ENCODE results near the gene TAC4. TPM values are rescaled to one million over a fixed set of nuclear protein-coding genes. Genes with fewer than 3 reads are reported as not detected.

Gene TAC4
- total and polyA plus RNA-seq, 7 donors, result not detected

DNA sequence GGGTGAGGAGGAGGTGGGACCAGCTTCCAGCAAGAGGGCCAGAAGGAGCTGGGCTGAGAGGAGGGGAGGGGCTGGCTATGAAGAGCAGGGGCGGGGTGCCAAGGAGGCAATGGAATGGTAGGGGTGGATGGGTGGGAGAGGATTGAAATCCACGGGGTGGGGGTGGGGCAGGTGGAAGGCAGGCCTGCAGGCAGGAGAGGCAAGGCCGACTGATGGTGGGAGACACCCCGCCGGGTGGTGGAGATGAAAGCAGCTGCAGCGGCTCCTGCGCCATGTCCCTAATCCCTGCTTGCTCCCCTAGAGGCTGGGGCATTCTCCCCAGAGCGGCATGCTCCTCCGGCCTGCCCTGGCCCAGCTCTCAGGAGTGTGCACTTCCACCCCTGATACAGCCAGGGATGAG, 27.8 kb upstream of the TAC4 start:
- TF ChIP-seq, protein P1, sequence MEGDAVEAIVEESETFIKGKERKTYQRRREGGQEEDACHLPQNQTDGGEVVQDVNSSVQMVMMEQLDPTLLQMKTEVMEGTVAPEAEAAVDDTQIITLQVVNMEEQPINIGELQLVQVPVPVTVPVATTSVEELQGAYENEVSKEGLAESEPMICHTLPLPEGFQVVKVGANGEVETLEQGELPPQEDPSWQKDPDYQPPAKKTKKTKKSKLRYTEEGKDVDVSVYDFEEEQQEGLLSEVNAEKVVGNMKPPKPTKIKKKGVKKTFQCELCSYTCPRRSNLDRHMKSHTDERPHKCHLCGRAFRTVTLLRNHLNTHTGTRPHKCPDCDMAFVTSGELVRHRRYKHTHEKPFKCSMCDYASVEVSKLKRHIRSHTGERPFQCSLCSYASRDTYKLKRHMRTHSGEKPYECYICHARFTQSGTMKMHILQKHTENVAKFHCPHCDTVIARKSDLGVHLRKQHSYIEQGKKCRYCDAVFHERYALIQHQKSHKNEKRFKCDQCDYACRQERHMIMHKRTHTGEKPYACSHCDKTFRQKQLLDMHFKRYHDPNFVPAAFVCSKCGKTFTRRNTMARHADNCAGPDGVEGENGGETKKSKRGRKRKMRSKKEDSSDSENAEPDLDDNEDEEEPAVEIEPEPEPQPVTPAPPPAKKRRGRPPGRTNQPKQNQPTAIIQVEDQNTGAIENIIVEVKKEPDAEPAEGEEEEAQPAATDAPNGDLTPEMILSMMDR (IDR thresholded peaks at IDR 0.05), result no peak
- no peak overlapping the region for H3K4me3 ChIP-seq
- no peak overlapping the region for H3K27ac ChIP-seq
- intact Hi-C loops (cut with DNase I), result no loop called here
- no peaks in the 10 kb centered on the region for H3K36me3 ChIP-seq (ENCODE audit: insufficient read depth in 1 of 2, low read depth in 1 of 2)
- no peaks in the 10 kb centered on the region for H3K9me3 ChIP-seq
- ATAC-seq, result no peak
- H3K4me1 ChIP-seq, result peaks cover 5% of the 10 kb centered on the region
- H3K27me3 ChIP-seq (ENCODE audit: insufficient read depth in 3 of 3, low read length in 2 of 3), result peaks cover 0 to 11% (median 0%) of the 10 kb centered on the region in 3 donors
- WGBS, 3 donors, result 56 to 63% (median 57%) methylated on average over 7 to 9 of the region's 9 CpGs
- DNase-seq, result no peak

DNA sequence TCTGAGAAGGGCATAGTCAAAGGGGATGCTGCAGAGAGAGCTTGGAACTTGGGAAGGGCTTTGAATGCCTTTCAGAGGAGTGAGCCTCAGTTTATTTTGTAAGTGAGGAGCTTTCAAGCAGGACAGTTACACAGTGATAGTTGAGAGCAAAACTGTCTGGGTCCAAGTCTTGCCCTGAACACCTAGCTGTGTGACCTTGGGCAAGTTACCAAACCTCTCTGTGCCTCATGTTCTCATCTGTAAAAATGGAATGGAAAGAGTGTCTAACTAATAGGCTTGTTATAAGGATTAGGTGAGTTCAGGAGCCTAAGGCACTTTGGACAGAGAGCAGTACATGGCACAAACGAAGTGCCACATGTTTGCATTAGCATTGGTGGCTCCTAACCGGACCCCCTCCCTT, 27.0 kb upstream of the TAC4 start:
- Histone ChIP-seq H3K4me3 (no peak overlapping the region), H3K4me1 (no peaks in the 10 kb centered on the region), H3K36me3 (ENCODE audit: insufficient read depth in 1 of 2, low read depth in 1 of 2) (no peaks in the 10 kb centered on the region), H3K27ac (no peak overlapping the region), H3K9me3 (no peaks in the 10 kb centered on the region), H3K27me3 (ENCODE audit: insufficient read depth in 3 of 3, low read length in 2 of 3) (peaks cover 0 to 6% (median 0%) of the 10 kb centered on the region in 3 donors)
- DNase-seq, result no peak
- no peak for ATAC-seq
- TF ChIP-seq, protein P1 (IDR thresholded peaks at IDR 0.05), result no peak
- intact Hi-C loops (cut with DNase I), result no loop called here
- 79 to 83% (median 80%) methylated on average over 2 of the region's 2 CpGs for WGBS, 3 donors

DNA sequence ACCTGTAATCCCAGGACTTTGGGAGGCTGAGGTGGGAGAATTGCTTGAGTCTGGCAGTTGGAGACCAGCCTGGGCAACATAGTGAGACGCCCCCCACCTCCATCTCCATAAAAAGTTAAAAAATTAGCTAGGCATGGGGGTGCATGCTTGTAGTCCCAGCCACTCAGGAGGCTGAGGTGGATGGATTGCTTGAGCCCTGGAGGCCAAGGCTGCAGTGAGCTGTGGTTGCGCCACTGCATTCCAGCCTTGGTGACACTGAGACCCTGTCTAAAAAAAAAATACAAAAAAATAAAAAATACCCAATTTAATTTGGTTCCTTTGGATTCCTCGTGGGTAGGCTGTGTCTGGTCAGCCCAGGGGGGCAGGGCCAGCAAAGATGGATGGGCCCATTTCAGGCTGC, 26.1 kb upstream of the TAC4 start:
- WGBS, 3 donors, result 62 to 80% (median 69%) methylated on average over 3 of the region's 3 CpGs

DNA sequence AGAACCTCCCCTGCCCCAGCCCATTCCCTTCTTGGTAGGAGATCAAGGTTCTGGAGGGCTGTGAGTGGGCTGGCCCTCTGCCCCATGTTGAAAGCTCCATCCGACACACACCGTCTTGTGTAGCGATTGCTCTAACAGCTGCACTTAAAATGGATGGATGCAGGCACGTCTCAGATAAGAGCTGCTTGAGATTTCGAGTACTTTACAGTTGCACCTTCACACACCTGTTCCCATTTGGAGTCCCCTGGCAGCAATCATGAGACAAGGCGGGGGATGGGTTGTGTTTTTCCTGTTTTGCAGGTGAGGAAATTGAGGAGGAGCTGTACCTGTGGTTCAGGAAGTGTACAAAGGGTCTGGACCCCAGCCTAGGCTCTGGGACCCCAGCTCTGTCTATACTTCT, 25.6 kb upstream of the TAC4 start:
- Histone ChIP-seq H3K27me3 (ENCODE audit: insufficient read depth in 3 of 3, low read length in 2 of 3) (no peaks in the 10 kb centered on the region), H3K9me3 (no peaks in the 10 kb centered on the region), H3K4me1 (no peaks in the 10 kb centered on the region), H3K4me3 (no peak overlapping the region), H3K27ac (no peak overlapping the region), H3K36me3 (ENCODE audit: insufficient read depth in 1 of 2, low read depth in 1 of 2) (no peaks in the 10 kb centered on the region)
- TF ChIP-seq, protein P1 (IDR thresholded peaks at IDR 0.05), result no peak
- ATAC-seq, result no peak
- intact Hi-C loops (cut with DNase I), result no loop called here
- WGBS, 3 donors, result 58 to 75% (median 62%) methylated on average over 6 of the region's 6 CpGs
- DNase-seq, result no peak

More for the DNA sequence above, 26.1 kb upstream of the TAC4 start:
- no peak for DNase-seq
- H3K27me3 ChIP-seq (ENCODE audit: insufficient read depth in 3 of 3, low read length in 2 of 3), result peaks cover 0 to under 1% (median 0%) of the 10 kb centered on the region in 3 donors
- no peaks in the 10 kb centered on the region for H3K9me3 ChIP-seq
- TF ChIP-seq, protein P1 (IDR thresholded peaks at IDR 0.05), result no peak
- no peak overlapping the region for H3K4me3 ChIP-seq
- H3K4me1 ChIP-seq, result no peaks in the 10 kb centered on the region
- intact Hi-C loops (cut with DNase I), result no loop called here
- no peak overlapping the region for H3K27ac ChIP-seq
- ATAC-seq, result no peak
- H3K36me3 ChIP-seq (ENCODE audit: insufficient read depth in 1 of 2, low read depth in 1 of 2), result no peaks in the 10 kb centered on the region

DNA sequence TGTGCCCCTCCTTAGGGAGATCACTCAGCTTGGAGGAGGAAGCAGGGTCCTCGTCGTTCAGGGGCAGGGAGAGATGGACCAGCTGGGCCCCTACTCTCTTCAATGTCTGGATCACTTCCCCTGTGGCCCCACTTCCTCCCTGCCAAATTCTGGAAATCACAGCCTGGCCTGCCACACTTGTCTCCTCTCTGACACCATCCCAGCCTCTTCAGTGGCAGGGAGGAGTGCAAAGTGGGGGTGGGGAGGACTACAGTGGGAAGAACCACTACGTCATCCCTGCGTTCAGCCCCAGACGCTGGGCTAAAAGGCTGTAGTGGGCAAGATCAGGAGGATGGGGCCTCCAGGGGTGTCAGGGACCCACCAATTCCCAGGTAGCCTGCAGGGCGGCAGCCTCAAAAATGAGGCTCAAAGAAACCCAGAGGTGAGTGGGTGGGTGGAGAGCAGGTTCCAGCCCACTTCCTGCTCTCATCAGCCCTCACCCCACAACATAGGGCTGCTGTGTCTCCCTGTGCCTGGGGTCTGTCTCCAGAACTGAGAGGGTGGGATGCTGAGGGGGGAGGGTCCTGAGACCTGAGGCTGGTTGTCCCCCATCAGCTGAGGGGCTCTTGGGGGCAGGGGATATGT, 25.0 kb upstream of the TAC4 start:
- WGBS, 3 donors, result 65 to 69% (median 67%) methylated on average over 5 to 6 of the region's 6 CpGs
- intact Hi-C loops (cut with DNase I), result no loop called here
- DNase-seq (no peak), ATAC-seq (no peak)
- no peaks in the 10 kb centered on the region for H3K9me3 ChIP-seq
- H3K4me1 ChIP-seq, result no peaks in the 10 kb centered on the region
- H3K4me3 ChIP-seq, result no peak overlapping the region
- H3K36me3 ChIP-seq (ENCODE audit: insufficient read depth in 1 of 2, low read depth in 1 of 2), result no peaks in the 10 kb centered on the region
- H3K27me3 ChIP-seq (ENCODE audit: insufficient read depth in 3 of 3, low read length in 2 of 3), result no peaks in the 10 kb centered on the region
- TF ChIP-seq, protein P1 (IDR thresholded peaks at IDR 0.05), result no peak
- H3K27ac ChIP-seq, result no peak overlapping the region

Data from psoas muscle (tissue), 8 donors.